Ovary (tissue), 3 donors: ENCODE data around the gene RUNX1.

ENCODE experiments used
- EP300 ChIP-seq: sonication (generic); formaldehyde crosslinking; IDR thresholded peaks from one replicate; pipeline ENCODE4 v1.6.1; 2017; ENCODE audit warnings: antibody characterized with exemption
- POLR2A ChIP-seq: fragments of 450-650 bp; IDR thresholded peaks from one replicate; pipeline ENCODE4 v1.6.1; 2017; ENCODE audit warnings: antibody characterized with exemption, mild to moderate bottlenecking, moderate library complexity
- TF ChIP-seq, protein P1 (sequence below), 3 donors: fragments of 450-650 bp in 2 of 3; fragments of 200-600 bp in 1 of 3; IDR thresholded peaks; one replicate each; pipeline versions ENCODE4 v1.5.1 to v1.8.0; 2016 to 2022; ENCODE audit warnings: antibody characterized with exemption in 3 of 3, mild to moderate bottlenecking in 1 of 3
- donor health status: DM: no; HTN: no; CAD: no.

- TF ChIP-seq POLR2A: no peak
- TF ChIP-seq, protein P1, sequence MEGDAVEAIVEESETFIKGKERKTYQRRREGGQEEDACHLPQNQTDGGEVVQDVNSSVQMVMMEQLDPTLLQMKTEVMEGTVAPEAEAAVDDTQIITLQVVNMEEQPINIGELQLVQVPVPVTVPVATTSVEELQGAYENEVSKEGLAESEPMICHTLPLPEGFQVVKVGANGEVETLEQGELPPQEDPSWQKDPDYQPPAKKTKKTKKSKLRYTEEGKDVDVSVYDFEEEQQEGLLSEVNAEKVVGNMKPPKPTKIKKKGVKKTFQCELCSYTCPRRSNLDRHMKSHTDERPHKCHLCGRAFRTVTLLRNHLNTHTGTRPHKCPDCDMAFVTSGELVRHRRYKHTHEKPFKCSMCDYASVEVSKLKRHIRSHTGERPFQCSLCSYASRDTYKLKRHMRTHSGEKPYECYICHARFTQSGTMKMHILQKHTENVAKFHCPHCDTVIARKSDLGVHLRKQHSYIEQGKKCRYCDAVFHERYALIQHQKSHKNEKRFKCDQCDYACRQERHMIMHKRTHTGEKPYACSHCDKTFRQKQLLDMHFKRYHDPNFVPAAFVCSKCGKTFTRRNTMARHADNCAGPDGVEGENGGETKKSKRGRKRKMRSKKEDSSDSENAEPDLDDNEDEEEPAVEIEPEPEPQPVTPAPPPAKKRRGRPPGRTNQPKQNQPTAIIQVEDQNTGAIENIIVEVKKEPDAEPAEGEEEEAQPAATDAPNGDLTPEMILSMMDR (IDR thresholded peaks at IDR 0.05): no peak
- TF ChIP-seq EP300: no peak
Observed at GRCh38 chr21:34959607-34960006, 89.5 kb downstream of the RUNX1 start.
